Epithelial cell of alveolus of lung (primary cell): Measurements from ENCODE around the gene CAV1. TPM values are rescaled to one million over a fixed set of nuclear protein-coding genes. Genes with fewer than 3 reads are reported as not detected.

ENCODE experiments used
- total RNA-seq: library from RNA; depleted of rRNA; stranded (reverse); fragments of >200 nt; gene quantifications from 2 replicates; pipeline ENCODE4 v1.2.1, GENCODE V29; 2015

The CAV1 gene, protein sequence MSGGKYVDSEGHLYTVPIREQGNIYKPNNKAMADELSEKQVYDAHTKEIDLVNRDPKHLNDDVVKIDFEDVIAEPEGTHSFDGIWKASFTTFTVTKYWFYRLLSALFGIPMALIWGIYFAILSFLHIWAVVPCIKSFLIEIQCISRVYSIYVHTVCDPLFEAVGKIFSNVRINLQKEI
- total RNA-seq, result 107 and 296 TPM in 2 replicates

DNA sequence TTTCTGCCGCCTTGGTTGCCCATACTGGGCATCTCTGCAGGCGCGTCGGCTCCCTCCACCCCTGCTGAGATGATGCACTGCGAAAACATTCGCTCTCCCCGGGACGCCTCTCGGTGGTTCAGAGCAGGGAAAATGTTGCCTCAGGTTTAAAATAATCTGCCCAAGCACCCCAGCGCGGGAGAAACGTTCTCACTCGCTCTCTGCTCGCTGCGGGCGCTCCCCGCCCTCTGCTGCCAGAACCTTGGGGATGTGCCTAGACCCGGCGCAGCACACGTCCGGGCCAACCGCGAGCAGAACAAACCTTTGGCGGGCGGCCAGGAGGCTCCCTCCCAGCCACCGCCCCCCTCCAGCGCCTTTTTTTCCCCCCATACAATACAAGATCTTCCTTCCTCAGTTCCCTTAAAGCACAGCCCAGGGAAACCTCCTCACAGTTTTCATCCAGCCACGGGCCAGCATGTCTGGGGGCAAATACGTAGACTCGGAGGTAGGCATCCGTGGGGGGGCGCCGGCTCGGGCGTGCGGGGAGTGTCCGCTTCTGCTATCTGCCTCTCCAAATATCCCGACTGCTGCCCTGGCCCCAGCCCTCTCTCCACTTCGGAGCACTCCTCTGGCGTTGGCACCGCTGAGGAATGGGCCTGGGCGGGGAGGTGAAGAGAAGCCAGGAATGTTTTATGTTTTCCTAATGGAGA is at the start of gene CAV1:
TSS of gene CAV1 (plus strand) at position 428 of the 689 bp plus-strand sequence. CDS start at position 455, 27 bp downstream.

DNA sequence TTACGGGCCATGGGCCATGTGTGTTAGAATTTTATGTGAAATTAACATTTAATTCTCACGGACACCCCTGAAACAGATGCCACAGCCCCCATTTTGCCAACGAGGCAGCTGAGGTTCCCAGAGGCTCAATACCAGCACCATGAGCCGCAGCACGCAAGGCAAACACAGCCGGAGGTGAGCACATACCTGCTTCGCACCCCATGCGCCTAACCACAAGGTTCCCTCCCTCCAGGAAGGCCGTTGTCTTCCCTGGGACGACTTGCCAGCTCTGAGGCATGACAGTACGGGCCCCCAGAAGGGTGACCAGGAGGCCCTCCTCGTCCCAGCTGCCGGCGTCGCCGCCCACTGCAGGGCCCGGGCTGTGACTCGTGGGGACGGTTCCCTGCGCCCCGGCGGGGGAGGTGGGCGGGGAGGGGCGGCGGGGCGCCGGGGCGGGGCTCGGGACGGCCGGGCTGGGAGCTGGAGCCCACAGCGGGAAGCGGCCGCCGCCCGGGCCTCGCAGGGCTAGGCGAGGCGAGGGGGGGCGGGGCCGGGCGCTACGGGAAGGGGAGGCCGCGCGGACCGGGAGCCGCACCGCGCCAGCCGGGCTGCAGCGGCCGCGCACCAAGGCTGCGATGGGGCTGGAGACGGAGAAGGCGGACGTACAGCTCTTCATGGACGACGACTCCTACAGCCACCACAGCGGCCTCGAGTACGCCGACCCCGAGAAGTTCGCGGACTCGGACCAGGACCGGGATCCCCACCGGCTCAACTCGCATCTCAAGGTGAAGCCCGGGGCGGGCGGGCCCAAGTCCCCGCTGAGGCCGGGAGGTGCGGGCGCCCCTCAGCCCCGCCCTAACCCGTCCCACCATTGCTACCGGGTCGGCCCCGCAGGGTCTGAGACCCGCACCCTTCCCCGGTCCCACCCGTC is 25.4 kb upstream of the CAV1 start, which contains the start of gene CAV2:
TSS of gene CAV2 (plus strand) at position 571 of the 910 bp plus-strand sequence. CDS start at position 615, 44 bp downstream.

Other genes starting within 250 kb of the CAV1 start
- gene CAV2, start 25.3 kb upstream of the CAV1 start, total RNA-seq, result 34.6 and 88.4 TPM in 2 replicates
- gene MET, start 147.2 kb downstream of the CAV1 start, total RNA-seq, result 2.1 and 11.2 TPM in 2 replicates